ENCODE data around the gene ST7. TPM values are rescaled to one million over a fixed set of nuclear protein-coding genes. Genes with fewer than 3 reads are reported as not detected.

Gene ST7
- total RNA-seq, 1 experiment from 2014 or later: 12.9 TPM

DNA sequence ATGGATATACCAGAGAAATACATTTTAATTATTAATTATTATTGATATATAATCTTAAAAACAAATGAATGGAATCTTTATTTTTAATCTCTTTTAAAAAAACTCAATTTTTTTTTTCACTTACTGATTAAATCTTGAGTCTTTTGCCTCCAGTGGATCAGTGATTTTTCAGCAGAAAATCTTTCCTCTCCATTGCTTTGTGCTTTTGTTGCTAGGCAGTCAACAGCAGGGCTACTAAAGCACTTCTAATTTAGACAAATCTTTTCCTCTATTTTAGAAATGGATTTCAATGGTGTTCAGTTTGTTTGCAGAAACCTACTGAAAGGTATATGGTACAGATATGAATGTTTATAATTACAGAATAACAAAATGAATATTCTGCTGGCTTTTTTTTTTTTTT, 143.6 kb downstream of the ST7 start:
- no peaks in the 10 kb centered on the region for H3K23me2 ChIP-seq (ENCODE audit: insufficient read length, low read depth, low read length, poor library complexity, severe bottlenecking)
- H2AK5ac ChIP-seq (ENCODE audit: insufficient read length, low read length): no peak overlapping the region
- Mint-ChIP-seq H3K4me1 (no peaks in the 10 kb centered on the region), H3K27ac (no peak overlapping the region), H3K27me3 (ENCODE audit: low read depth) (no peaks in the 10 kb centered on the region), H3K4me3 (no peak overlapping the region), H3K9me3 (no peaks in the 10 kb centered on the region), H3K36me3 (ENCODE audit: insufficient read depth in 1 of 3, low read depth in 3 of 3) (no peaks in the 10 kb centered on the region)
- H4K20me1 ChIP-seq (ENCODE audit: control insufficient read depth, insufficient read depth, insufficient read length): no peaks in the 10 kb centered on the region
- no peak overlapping the region for H2BK20ac ChIP-seq (ENCODE audit: low read depth, low read length, poor library complexity, severe bottlenecking)
- H2BK5ac ChIP-seq (ENCODE audit: insufficient read length, low read length): no peak overlapping the region
- no peak overlapping the region for H3T11ph ChIP-seq (ENCODE audit: low read length)
- H3K18ac ChIP-seq (ENCODE audit: insufficient read length, low read depth, low read length): no peak overlapping the region
- H3K14ac ChIP-seq (ENCODE audit: insufficient read depth, low read length): no peak overlapping the region
- no peak overlapping the region for H3K23ac ChIP-seq (ENCODE audit: insufficient read length, low read depth, low read length)
- no peak overlapping the region for H2BK120ac ChIP-seq (ENCODE audit: low read depth, low read length, poor library complexity, severe bottlenecking)
- no peaks in the 10 kb centered on the region for H3K79me2 ChIP-seq (ENCODE audit: insufficient read depth, low read length)
- no peak overlapping the region for H4K91ac ChIP-seq (ENCODE audit: insufficient read length, low read depth, low read length)
- H2BK15ac ChIP-seq (ENCODE audit: low read depth, low read length): no peak overlapping the region
- no peak overlapping the region for H4K8ac ChIP-seq (replicated peaks; ENCODE audit: insufficient read length, low read depth, low read length)
- no peak for DNase-seq
- H2BK12ac ChIP-seq (ENCODE audit: insufficient read length, low read depth, low read length): no peak overlapping the region
- no peak overlapping the region for H3K4me2 ChIP-seq (ENCODE audit: insufficient read depth, insufficient read length, low read length)
- no peak overlapping the region for H2AFZ ChIP-seq (ENCODE audit: low read length)
- H3K56ac ChIP-seq (ENCODE audit: insufficient read length, low read depth, low read length): no peak overlapping the region
- no peaks in the 10 kb centered on the region for H3K79me1 ChIP-seq (ENCODE audit: insufficient read depth, low read depth, low read length, poor library complexity, severe bottlenecking)
- H3K9me3 ChIP-seq (ENCODE audit: control insufficient read depth, low read depth, low read length): no peaks in the 10 kb centered on the region
- TF ChIP-seq, protein P1, sequence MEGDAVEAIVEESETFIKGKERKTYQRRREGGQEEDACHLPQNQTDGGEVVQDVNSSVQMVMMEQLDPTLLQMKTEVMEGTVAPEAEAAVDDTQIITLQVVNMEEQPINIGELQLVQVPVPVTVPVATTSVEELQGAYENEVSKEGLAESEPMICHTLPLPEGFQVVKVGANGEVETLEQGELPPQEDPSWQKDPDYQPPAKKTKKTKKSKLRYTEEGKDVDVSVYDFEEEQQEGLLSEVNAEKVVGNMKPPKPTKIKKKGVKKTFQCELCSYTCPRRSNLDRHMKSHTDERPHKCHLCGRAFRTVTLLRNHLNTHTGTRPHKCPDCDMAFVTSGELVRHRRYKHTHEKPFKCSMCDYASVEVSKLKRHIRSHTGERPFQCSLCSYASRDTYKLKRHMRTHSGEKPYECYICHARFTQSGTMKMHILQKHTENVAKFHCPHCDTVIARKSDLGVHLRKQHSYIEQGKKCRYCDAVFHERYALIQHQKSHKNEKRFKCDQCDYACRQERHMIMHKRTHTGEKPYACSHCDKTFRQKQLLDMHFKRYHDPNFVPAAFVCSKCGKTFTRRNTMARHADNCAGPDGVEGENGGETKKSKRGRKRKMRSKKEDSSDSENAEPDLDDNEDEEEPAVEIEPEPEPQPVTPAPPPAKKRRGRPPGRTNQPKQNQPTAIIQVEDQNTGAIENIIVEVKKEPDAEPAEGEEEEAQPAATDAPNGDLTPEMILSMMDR (conservative IDR thresholded peaks at IDR 0.05): no peak
- H3K4ac ChIP-seq (ENCODE audit: low read depth, low read length): no peak overlapping the region
- H3K27me3 ChIP-seq (ENCODE audit: insufficient read depth, low read length): no peaks in the 10 kb centered on the region
- H3K27ac ChIP-seq (ENCODE audit: insufficient read length, low read depth, low read length): no peak overlapping the region
- no peak overlapping the region for H4K5ac ChIP-seq (ENCODE audit: insufficient read length, low read depth, low read length)
- H3K9ac ChIP-seq (ENCODE audit: extremely low read depth, insufficient read length, low read length): no peak overlapping the region
- H3K4me1 ChIP-seq (ENCODE audit: insufficient read depth, low read length): no peaks in the 10 kb centered on the region
